Thyroid gland (tissue), 4 donors: ENCODE measurements around the gene LST1. TPM values are rescaled to one million over a fixed set of nuclear protein-coding genes. Genes with fewer than 3 reads are reported as not detected.

Experiments used
- DNase-seq, 2 donors: peaks; one replicate each; pipeline ENCODE4 v3.0.0-alpha.2; 2019
- H3K27ac ChIP-seq, 3 donors: fragments of 200-600 bp; sonication (generic); 1 replicate in 2 of 3; 2 replicates in 1 of 3; pipeline ENCODE4 v1.5.1; 2016 to 2019; ENCODE audit warnings: mild to moderate bottlenecking in 1 of 3, moderate library complexity in 1 of 3
- H3K27me3 ChIP-seq: fragments of 200-600 bp; sonication (generic); one replicate; pipeline ENCODE4 v1.5.1; 2019
- H3K36me3 ChIP-seq, 2 donors: fragments of 200-600 bp; sonication (generic); one replicate each; pipeline ENCODE4 v1.5.1; 2016 to 2019
- H3K4me1 ChIP-seq, 2 donors: fragments of 200-600 bp; sonication (generic); one replicate each; pipeline ENCODE4 v1.5.1; 2017 to 2019
- H3K4me3 ChIP-seq, 3 donors: fragments of 200-600 bp; sonication (generic); replicated peaks in 1 of 3; 1 replicate in 2 of 3; 2 replicates in 1 of 3; pipeline ENCODE4 v1.5.1; 2016; ENCODE audit warnings: mild to moderate bottlenecking in 1 of 3
- H3K9me3 ChIP-seq: fragments of 200-600 bp; sonication (generic); one replicate; pipeline ENCODE4 v1.5.1; 2017
- CTCF ChIP-seq, 6 experiments: fragments of 200-600 bp in 3 of 6; fragments of 450-650 bp in 3 of 6; sonication (generic) in 3 of 6; IDR thresholded peaks; one replicate each; pipeline ENCODE4 v1.5.1; 2016 to 2019; ENCODE audit warnings: antibody characterized with exemption in 6 of 6, mild to moderate bottlenecking in 2 of 6, inconsistent platforms in 1 of 6, moderate library complexity in 1 of 6
- POLR2A ChIP-seq, 2 donors: fragments of 450-650 bp; IDR thresholded peaks; one replicate each; pipeline ENCODE4 v1.6.1; 2017; ENCODE audit warnings: antibody characterized with exemption in 2 of 2, mild to moderate bottlenecking in 2 of 2, moderate library complexity in 1 of 2
- WGBS, 2 donors: methylation state at CpG; one replicate each; pipeline ENCODE4 v1.1.5; 2017; 5-methylcytosine and 5-hydroxymethylcytosine counted together
- intact Hi-C: fragments of 100-400 bp; cut with DNase I; formaldehyde crosslinking; loops from one replicate; pipeline ENCODE4 v1.15.1; 2023
- total RNA-seq, 4 donors: library from RNA; depleted of rRNA; stranded (reverse); fragments of >200 nt; gene quantifications; one replicate each; pipeline ENCODE4 v1.2.3, GENCODE V29; 2016

LST1 gene
- 10 to 100 TPM in 1 of 4 donors, 1 to 10 TPM in 2, not detected in 1; 2.5 to 23.4 (median 3.2) TPM for total RNA-seq

- Histone ChIP-seq H3K4me1 (peaks cover 7 to 12% of the 10 kb centered on the region in 2 donors), H3K4me3 (no peak within 1 kb of the TSS), H3K36me3 (no peaks in the 10 kb centered on the region), H3K9me3 (no peaks in the 10 kb centered on the region), H3K27me3 (no peaks in the 10 kb centered on the region), H3K27ac (no peak within 1 kb of the TSS)
- WGBS, 2 donors, result 71 to 75% methylated on average over 1 of the region's 1 CpG
- TF ChIP-seq CTCF (IDR thresholded peaks at IDR 0.05) (no peak), POLR2A (IDR thresholded peaks at IDR 0.05) (no peak)
- no peak for DNase-seq
- intact Hi-C loops, result no loop called here
Measured at GRCh38 chr6:31586008-31586407, at the start of gene LST1. Gene LST1, plus strand, starts transcription at chr6:31586277. Its CDS starts 1,023 bp downstream, at chr6:31587300.

- H3K36me3 ChIP-seq, result peaks cover 62 to 63% of the 10 kb centered on the region in 2 donors
- peaks cover 24 to 25% of the 10 kb centered on the region in 2 donors for H3K4me1 ChIP-seq
Measured at GRCh38 chr6:31538805-31539400, 47.2 kb upstream of the LST1 start.

GRCh38 chr6:31540640-31541039 is 45.4 kb upstream of the LST1 start:
- peaks cover 45 to 46% of the 10 kb centered on the region in 2 donors for H3K36me3 ChIP-seq
- TF ChIP-seq POLR2A (IDR thresholded peaks at IDR 0.05) (no peak), CTCF (IDR thresholded peaks at IDR 0.05) (no peak)
- H3K4me1 ChIP-seq, result peaks cover 24 to 25% of the 10 kb centered on the region in 2 donors
- DNase-seq, result no peak
- H3K4me3 ChIP-seq, result peak overlapping the region; percentile 28 to 77 (median 75)
- H3K9me3 ChIP-seq, result no peaks in the 10 kb centered on the region
- peak overlapping the region; percentile 92 to 99 (median 97) for H3K27ac ChIP-seq
- WGBS, 2 donors, result 13 to 17% methylated on average over 4 of the region's 4 CpGs
- no peaks in the 10 kb centered on the region for H3K27me3 ChIP-seq
- intact Hi-C loops, result loop anchor here (10.0 kb wide), 1 partner anchor 46 kb away; the partner anchor contains the start of gene MICB

More at GRCh38 chr6:31538805-31539400, 47.2 kb upstream of the LST1 start:
- H3K4me3 ChIP-seq, result no peak overlapping the region
- intact Hi-C loops, result no loop called here
- WGBS, 2 donors, result 59 to 69% methylated on average over 6 of the region's 6 CpGs
- TF ChIP-seq CTCF (IDR thresholded peaks at IDR 0.05) (no peak), POLR2A (IDR thresholded peaks at IDR 0.05) (no peak)
- DNase-seq, result no peak
- H3K9me3 ChIP-seq, result no peaks in the 10 kb centered on the region
- H3K27me3 ChIP-seq, result no peaks in the 10 kb centered on the region
- H3K27ac ChIP-seq, result no peak overlapping the region

GRCh38 chr6:31541059-31541657 is 44.9 kb upstream of the LST1 start:
- no peaks in the 10 kb centered on the region for H3K9me3 ChIP-seq
- DNase-seq, result peak; percentile 51 to 55

More at GRCh38 chr6:31541059-31541657, 44.9 kb upstream of the LST1 start:
- peaks cover 24 to 25% of the 10 kb centered on the region in 2 donors for H3K4me1 ChIP-seq
- H3K4me3 ChIP-seq, result peak overlapping the region; percentile 28 to 77 (median 75)
- intact Hi-C loops, result loop anchor here (10.0 kb wide), 1 partner anchor 46 kb away; the partner anchor contains the start of gene MICB
- H3K27me3 ChIP-seq, result no peaks in the 10 kb centered on the region
- peaks cover 39 to 41% of the 10 kb centered on the region in 2 donors for H3K36me3 ChIP-seq
- no peak for TF ChIP-seq CTCF (IDR thresholded peaks at IDR 0.05)
- TF ChIP-seq POLR2A (IDR thresholded peaks at IDR 0.05), result no peak
- H3K27ac ChIP-seq, result peak overlapping the region; percentile 92 to 99 (median 97)
- 0 to 1% methylated on average over 21 of the region's 21 CpGs for WGBS, 2 donors
